HG02763 (cell line): ENCODE data around the gene OARD1.
"Not testable (repeated sequence)": the region's sequence is repeated elsewhere in the genome, so short reads cannot be mapped to it uniquely, and the experiment has no call there.

ENCODE experiments used
- ATAC-seq: cut with Tn5 transposase; IDR thresholded peaks from one replicate; pipeline ENCODE4 v1.9.1; 2021; ENCODE audit warnings: mild to moderate bottlenecking, moderate library complexity; ENCODE audit not compliant: unreplicated experiment

The OARD1 gene

GRCh38 chr6:41028561-41029412, 43.4 kb downstream of the OARD1 start:
- peak; percentile 26 for ATAC-seq

DNA sequence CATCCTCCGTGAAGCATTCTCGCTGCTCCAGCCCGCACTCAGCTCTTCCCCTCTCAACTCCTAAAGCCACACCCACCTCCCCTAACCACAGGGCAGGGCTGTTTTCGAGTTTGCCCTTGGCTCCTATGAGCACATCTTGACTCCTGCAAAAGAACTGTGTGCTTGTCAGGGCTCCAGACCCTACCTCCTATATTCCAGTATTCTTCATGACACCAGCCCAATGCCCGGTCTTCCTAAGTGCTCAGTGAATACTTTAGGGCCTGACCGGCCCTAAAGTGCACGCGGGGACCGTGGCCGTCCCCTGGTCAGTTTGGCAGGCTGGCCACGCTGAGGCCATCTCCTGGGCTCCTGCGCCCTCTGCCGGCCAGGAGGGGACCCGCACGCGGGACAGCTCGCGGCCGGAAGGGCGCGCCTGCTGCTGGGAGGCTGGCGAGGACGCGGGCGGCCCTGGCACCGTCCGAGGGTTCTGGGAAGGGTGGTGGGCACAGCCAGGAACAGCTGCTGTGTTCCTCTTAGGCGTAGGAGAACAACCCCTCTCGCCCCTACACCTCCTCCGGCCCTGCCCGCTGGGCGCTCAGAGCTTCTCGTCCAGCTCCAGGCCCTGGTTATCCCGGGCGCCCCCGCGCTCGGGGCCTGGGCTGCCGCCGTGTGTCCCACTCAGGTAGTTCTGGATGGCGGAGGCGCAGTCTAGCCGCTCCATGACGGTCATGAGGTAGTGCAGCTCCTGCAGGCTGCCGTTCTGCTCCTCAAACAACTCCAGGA, 44.2 kb downstream of the OARD1 start:
- ATAC-seq = peak; percentile 80

- ATAC-seq = no peak
Measured at GRCh38 chr6:41027241-41027640, 44.9 kb downstream of the OARD1 start.

- no peak for ATAC-seq
Measured at GRCh38 chr6:41025966-41026530, 46.1 kb downstream of the OARD1 start.

DNA sequence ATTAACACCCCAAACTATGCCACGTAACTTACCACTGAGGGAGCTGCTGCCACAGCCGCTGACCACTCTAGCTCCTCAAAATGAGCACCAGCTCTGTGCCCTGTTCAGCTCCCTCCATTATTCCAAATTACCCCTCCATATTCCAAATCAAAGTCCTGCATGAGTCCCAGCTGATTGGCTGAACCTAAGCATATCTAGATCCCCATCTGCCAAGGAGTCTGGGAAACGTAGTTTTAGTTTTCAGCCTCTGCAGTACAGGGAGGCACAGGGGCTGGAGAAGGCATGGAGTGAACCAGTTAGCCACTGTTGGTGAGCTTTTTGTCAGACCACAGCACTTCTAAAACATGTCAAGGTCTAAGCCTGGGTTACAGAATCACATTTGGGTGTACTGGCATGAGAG, 49.0 kb downstream of the OARD1 start:
- ATAC-seq = no peak

DNA sequence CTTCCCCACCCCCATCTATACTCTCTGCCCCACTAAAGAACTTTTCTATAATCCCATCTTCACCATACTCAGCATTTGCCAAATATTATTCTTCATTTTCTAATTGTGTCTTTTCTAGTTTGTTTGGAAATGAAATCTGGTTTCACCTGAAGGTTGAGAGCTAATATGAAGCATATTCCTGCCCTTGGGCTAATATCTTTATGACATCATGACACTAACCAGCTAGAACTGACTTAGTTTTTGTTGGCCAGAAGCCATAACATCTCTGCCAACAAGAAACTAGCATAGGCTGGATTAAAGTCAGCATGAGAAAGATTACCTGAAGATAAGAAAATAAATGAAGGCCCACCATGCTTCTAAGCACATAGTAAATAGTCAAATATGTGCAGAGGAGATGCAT, 49.9 kb downstream of the OARD1 start:
- no peak for ATAC-seq

DNA sequence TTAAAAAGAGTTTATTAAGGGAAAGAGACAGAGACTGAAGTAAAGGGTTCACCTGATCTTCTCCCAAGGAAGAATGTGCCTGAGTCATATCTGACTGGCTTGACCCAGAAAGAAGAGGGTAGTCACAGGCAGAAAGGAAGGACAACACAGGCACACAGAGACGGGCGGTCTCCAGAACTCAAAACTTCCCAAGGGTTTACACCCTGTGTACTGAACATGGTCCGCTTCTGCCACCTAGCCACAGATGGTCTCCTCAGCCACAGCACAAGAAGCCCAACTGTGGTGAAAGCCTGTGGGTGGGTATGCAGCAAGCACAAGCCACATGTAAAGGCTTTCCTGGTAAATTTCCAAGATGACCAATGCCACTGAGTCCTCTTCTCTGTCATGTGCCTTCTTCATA, 50.3 kb downstream of the OARD1 start:
- no peak for ATAC-seq

DNA sequence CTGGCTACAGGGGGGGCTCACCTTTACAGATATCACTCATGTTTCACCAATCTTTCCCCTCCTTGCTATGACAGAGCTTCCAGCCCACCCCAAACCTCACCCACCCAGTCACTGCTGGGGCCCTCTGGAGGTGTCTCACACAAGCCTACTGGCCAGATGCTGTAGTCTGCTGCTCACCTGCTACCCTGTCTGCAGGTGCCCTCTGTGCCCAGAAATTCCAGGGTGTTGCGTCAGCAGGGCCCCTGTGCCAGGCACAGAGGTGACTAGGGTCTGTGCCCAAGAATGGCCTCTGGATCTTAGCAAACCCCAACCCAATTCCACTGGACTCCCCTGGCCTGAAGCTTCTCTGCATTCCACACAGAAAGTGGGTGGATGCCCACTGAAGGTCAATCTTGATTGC, 54.5 kb downstream of the OARD1 start:
- no peak for ATAC-seq

- not testable (repeated sequence) for ATAC-seq
Measured at GRCh38 chr6:41015860-41016259, 56.3 kb downstream of the OARD1 start.

GRCh38 chr6:41014780-41015179, 57.4 kb downstream of the OARD1 start:
- ATAC-seq = no peak
